ENCODE data around the gene PMS1.
A peak's percentile ranks its signal among the peaks of the same experiment; 100 is the strongest.
"Not testable (repeated sequence)": the region's sequence is repeated elsewhere in the genome, so short reads cannot be mapped to it uniquely, and the experiment has no call there.

The PMS1 gene

GRCh38 chr2:189866296-189866695, 82.0 kb downstream of the PMS1 start:
- DNase-seq: no peak

GRCh38 chr2:189868896-189869295, 84.6 kb downstream of the PMS1 start:
- no peak for DNase-seq

DNA sequence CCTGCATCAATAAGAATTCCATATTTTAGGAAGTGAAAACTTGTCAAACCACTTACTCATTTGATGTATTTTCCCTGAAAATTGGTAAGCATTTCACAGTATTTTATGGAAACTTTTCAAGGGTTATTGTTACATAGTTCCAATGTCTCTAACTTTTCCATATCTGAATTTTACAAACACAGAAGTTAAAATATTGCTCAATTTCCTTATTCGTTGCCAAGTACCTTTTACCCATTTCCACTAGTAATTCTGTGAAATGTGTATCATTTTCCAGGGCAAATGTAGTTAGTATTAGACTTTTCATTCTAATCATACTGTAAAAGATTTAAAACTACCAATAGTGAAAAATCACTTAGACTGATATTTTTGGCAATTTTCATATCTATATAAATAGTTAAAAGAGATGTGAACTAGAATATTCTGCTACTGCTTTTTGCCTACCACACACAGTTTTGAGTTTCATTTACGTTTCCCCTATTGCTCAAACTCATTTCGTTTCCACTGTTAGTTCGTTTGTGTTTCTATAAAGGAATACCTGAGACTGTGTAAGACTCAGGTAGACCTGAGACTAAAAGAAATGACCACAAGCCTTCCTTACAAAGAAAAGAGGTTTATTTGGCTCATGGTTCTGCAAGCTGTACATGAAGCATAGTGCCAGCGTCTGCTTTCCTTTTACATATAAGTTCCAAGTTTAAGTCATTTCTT, 86.3 kb downstream of the PMS1 start:
- DNase-seq: peak in 1 of 2 experiments; percentile 15

DNA sequence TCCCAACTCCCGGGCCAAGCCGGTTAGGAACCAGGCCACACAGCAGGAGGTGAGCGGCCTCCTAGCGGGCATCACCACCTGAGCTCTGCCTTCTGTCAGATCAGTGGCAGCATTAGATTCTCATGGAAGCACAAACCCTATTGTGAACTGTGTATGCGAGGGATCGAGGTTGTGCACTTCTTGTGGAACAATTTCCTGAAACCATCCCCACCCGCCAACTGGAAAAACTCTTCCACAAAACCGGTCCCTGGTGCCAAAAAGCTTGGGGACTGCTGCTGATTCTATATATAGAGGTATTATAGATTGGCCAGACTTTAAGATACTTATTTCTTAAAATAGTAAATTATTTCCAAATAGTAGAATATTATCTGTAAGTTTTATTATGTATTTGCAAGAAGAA, 89.4 kb downstream of the PMS1 start:
- no peak for DNase-seq

DNA sequence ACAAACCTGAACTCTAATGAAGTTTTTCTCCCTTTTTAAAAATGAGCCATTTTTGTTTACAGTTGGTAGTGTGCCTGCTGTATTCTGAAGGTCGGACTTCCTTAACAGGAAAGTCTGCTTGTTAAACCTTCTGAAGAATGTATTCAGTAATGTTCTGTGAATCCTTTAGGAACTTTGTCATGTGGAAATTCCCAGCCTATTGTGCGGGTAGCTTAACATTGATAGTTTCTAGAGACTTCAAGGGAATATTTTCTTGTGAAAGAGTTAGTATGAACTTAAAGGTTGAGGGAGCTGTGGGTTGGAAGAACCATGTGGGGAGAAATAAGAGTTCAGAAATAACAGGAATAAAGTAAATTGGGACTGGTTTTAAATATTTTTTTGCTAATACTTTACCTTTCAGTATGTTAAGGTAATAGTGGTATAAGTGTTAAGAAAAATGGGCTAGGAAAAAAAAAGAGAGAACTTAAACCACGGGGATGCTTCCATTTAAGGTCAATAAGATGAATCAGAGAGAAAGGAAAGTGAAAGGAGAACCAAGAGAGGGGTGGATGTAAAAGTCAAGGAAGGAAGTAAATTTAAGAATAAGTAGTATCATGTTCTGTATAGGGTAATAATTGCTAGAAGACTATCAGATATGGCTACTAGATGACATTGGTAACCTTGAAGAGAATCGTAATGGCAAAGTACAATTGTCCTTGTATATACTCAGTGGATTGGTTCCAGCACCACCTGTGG, 90.5 kb downstream of the PMS1 start:
- DNase-seq: no peak

GRCh38 chr2:189876271-189876670, 92.0 kb downstream of the PMS1 start:
- peak in 1 of 2 experiments; percentile 4 for DNase-seq

GRCh38 chr2:189879716-189880081, 95.4 kb downstream of the PMS1 start:
- DNase-seq: no peak

GRCh38 chr2:189880429-189880828, 96.2 kb downstream of the PMS1 start:
- no peak for DNase-seq

DNA sequence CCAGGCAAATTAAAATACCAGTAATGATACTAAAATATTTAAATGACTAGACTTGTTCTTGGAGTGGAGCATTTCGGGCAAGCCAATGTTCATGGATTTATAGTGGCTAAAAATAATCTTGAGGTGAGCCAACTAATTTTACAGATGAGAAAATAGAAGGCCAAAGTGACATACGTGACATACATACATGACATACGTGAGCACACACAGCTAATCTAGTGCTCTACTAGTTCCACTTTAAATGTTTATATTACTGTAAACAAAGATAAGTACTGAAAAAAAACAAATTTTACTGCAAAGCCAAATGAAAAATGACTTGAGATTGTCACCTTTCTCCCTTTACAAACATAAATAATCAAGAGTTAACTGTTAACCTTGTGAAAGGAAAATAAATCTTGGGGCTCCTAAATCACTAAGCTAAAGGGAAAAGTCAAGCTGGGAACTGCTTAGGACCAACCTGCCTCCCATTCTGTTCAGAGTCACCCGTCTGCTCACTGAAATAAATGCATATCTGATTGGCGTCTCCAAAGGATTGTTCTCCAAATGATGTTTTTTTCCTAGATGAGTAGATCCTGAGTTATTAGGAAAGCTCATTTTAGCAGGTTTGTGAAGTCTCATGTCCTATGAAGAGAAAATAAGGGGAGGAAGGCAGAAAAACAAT, 96.7 kb downstream of the PMS1 start:
- no peak for DNase-seq

- DNase-seq: no peak
Observed at GRCh38 chr2:189885368-189885767, 101.1 kb downstream of the PMS1 start.

DNA sequence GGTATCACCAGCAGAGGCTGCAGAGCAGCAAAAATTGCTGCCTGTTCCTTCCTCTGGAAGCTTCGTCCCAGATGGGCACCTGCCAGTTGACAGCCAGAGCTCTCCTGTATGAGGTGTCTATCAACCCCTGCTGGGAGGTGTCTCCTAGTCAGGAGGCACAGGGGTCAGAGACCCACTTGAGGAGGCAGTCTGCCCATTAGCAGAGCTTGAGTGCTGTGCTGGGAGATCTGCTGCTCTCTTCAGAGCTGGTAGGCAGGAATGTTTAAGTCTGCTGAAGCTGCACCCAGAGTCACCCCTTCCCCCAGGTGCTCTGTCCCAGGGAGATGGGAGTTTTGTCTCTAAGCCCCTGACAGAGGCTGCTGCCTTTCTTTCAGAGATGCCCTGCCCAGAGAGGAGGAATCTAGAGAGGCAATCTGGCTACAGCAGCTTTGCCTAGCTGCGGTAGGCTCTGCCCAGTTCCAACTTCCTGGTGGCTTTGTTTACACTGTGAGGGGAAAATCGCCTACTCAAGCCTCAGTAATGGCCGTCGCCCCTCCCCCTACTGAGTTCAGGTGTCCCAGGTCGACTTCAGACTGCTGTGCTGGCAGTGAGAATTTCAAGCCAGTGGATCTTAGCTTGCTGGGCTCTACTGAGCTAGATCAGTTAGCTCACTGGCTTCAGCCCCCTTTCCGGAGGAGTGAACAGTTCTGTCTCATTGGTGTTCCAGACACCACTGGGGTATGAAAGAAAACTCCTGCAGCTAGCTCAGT, 108.5 kb downstream of the PMS1 start:
- DNase-seq: not testable (repeated sequence)

- no peak for DNase-seq
Observed at GRCh38 chr2:189896809-189897208, 112.6 kb downstream of the PMS1 start.

DNA sequence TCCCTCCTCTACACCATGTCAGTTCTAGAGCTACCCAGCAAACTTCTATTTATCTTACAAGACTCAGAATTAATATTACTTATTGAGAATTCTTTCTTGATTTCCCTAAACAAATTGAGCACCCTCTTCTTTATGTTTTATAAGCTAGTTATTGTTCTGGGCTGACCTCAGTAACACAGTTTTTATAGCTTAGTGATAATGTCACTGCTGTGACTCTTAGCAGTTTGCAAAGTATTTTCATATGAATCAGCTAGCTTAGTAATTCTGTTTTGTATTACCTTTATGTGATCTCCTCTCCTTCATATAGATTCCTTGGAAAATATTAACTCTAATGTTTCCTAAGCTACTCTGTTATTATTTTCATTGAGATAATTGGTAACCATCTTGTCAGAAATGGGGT, 114.9 kb downstream of the PMS1 start:
- no peak for DNase-seq

DNA sequence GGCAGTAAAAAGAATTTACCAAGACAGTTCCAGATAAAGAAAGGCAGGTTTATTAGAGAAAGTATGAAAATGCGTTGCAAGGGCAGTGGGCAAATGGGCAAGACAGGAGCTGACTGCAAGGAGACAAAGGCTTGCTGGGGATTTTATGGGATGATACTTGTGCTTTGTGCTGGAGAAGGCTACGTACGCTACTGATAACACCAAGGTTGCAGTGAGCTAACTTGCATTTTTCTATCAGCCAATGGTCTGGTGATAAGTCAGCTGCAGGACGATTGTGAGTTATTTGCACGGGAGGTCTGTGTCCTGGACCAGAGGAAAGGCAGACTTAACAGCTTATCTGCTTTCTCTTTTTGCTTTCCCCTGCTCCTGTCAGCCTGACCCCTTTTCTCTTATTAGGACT, 116.5 kb downstream of the PMS1 start:
- no peak for DNase-seq

DNA sequence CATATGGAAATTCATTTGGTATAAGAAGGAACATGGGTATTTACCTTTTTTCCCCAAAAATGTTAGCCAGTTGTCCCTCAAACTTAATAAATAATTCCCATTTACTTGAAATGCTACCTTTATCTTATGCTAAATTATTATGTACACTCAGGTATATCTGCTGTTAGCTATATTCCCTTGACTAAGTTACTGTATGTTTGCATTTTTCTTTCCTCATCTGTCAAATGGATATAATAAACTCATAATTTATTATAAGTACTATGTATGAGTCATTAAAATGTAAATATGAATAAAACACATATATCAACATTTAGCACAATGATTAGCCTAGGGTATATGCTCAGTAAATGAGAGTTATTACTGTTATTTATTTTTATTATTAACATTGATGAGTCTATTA, 117.4 kb downstream of the PMS1 start:
- DNase-seq: no peak

- no peak for DNase-seq
Observed at GRCh38 chr2:189913821-189914220, 129.6 kb downstream of the PMS1 start.

GRCh38 chr2:189916651-189917050, 132.4 kb downstream of the PMS1 start:
- DNase-seq: no peak
